CD1c-positive myeloid dendritic cell (primary cell): ENCODE data around the gene MAJIN.
"Not testable (repeated sequence)": the region's sequence is repeated elsewhere in the genome, so short reads cannot be mapped to it uniquely, and the experiment has no call there.

ENCODE experiments used
- DNase-seq: peaks from one replicate; pipeline ENCODE4 v3.0.0-alpha.2; 2016; ENCODE audit errors: extremely low spot score

MAJIN gene

DNA sequence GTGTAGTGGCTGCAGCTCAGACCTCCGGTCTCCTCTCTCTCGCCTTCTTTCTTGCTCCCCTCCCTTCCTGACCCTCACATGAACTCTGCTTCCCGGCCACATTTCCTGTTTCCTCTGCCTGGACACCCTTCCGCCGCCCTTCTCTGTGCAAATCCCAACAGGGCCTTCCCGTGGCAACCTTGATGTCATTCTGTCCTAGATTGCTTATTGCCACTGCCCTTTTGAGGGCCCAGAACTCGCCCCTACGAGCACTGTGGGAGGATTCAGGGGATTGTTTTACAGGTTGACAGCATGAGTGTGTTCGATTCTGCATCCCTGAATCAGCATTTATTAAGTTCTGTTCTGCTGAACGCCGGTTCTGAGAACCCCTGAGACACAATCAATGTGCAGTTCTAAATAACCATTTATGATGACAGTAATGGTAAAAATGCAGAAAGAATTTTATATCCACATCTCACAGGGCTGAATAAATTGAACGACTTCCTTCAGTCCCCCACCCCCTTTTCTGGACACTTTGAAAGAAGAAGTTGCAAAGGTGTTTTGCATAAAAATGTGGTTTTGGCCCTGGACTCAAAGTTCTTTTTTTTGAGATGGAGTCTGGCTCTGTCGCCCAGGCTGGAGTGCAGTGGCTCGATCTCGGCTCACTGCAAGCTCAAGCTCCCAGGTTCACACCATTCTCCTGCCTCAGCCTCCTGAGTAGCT, 18.5 kb upstream of the MAJIN start:
- peak; percentile 36 for DNase-seq

DNA sequence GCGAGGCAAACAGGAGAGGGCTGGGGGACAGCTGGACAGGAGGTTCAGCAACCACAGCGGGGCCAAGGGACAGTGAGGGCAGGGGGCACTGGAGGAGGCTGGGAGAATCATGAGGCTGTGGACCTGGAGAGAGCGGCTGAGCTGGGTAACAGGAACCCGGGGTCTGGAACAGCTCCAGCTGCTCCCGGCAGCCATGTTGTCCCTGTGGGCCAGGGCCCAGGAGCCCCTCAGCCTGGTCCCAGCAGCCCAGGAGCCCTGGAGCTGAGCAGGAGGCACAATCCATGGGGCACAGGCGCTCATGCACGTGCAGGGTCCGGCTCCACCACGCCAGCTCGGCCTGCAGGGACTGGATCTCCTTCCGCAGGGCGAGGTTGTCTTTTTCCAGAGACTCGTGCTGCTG, 17.5 kb upstream of the MAJIN start:
- no peak for DNase-seq

DNA sequence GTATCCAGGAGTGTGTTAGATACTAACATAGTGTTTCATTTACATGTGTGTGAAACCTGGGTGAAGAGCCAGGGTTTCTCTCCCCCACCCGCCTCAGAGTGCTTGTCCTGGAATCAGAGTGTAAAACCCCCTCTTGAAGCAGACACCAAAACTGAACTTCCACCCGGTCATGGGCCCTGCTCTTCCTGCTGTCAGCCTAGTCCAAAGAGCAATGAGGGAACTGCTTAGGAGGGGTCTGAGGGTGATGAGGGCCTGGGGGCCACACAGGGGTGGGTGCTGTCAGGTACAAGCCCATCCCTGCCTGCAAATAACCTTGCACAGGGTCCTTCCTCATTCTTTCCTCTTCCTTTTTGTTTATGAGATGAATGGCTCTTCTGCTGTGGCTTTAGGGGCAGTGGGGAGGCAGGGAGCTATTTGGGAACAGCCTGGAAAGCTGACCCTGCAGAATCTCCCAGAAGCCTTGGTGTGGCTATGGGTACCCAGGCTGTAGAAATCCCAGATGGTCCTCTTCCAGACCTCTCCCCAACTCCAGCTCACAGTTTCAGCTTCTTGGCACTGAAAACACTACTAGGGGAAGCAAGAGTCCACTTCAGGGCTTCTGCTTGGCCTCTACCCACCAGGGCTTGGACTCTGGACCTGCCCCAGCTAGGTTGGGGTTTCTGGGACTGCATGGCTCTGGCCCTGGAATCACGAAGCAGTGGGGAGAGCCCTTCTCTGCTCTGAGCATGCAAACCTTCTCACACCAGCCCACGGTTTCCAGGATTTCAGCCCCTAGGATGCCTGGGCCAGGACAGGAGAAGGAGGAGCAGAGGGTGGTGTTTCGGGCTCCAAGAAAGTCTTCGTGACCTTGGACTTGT, 16.3 kb upstream of the MAJIN start:
- no peak for DNase-seq

DNA sequence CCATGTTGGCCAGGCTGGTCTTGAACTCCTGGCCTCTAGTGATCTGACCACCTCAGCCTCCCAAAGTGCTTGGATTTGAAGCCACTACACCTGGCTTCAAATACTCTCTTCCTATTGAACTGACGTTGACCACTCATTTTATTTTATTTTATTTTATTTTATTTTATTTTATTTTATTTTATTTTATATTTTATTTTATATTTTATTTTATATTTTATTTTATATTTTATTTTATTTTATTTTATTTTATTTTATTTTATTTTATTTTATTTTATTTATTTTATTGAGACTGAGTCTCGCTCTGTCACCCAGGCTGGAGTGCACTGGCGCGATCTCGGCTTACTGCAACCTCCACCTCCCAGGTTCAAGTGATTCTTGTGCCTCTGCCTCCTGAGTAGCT, 11.4 kb upstream of the MAJIN start:
- not testable (repeated sequence) for DNase-seq

- no peak for DNase-seq
These were observed 4.7 kb upstream of the MAJIN start for GRCh38 chr11:64976651-64977050.

- DNase-seq: no peak
These were observed 2.2 kb upstream of the MAJIN start for GRCh38 chr11:64974124-64974523.

DNA sequence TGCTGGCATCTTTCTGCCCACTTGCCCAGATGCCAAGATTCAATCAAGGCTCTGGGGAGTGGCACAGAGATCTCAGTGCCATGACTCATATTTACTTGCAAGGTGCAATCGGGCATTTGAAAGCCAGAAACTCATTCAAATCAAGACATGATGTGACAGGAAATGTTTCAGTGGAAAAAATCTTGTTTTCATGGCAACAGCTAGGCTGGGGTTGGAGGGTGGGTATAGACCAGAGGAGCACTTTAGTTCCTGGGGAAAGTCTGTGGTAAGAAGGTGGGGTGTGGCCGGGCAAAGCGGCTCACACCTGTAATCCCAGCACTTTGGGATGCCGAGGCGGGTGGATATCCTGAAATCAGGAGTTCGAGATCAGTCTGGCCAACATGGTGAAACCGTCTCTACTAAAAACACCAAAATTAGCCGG, 1.2 kb downstream of the MAJIN start:
- no peak for DNase-seq

DNA sequence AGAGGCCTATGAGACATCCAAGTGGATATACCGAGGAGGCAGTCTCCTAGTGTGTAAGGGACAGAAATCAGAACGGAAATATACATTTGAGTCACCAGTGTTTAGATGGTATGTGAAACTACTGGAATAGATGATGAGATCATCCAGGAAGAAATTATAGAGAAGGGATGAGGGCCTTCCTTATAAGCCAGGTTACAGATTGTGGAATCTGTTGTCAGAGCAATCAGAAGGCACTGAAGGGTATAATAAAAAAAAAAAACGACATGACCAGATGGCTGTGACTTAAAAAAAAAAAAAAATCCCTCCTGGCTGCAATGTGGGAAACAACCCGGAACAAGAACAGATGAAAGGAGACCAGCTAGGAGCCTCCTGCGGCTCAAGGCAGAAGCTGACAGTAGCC, 2.7 kb downstream of the MAJIN start:
- DNase-seq: no peak

DNA sequence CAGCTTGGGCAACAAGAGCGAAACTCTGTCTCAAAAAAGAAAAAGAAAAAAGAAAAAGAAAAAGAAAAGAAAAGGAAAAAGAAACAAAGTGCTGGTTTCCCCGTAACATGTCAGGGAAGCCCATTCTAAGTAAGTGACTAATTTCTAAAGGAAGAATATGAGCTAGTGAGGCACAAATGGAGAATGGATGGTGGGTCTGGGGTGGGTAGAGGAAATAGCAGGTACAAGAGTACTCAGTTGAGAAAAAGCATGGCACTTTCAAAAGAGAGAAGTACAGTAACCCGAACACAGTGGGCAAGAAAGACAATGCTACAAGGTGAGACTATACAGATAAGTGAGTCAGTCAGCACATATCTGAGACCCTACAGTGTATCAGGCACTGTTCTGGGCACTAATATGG, 4.5 kb downstream of the MAJIN start:
- no peak for DNase-seq

GRCh38 chr11:64963072-64963631, 8.8 kb downstream of the MAJIN start:
- no peak for DNase-seq

- DNase-seq: no peak
These were observed 11.2 kb downstream of the MAJIN start for GRCh38 chr11:64960719-64961118.

GRCh38 chr11:64959498-64959897, 12.4 kb downstream of the MAJIN start:
- DNase-seq: no peak

GRCh38 chr11:64954201-64954600, 17.7 kb downstream of the MAJIN start:
- no peak for DNase-seq

GRCh38 chr11:64951529-64951928, 20.4 kb downstream of the MAJIN start:
- DNase-seq: no peak

- DNase-seq: peak; percentile 35
These were observed 24.6 kb downstream of the MAJIN start for GRCh38 chr11:64947208-64947814.

DNA sequence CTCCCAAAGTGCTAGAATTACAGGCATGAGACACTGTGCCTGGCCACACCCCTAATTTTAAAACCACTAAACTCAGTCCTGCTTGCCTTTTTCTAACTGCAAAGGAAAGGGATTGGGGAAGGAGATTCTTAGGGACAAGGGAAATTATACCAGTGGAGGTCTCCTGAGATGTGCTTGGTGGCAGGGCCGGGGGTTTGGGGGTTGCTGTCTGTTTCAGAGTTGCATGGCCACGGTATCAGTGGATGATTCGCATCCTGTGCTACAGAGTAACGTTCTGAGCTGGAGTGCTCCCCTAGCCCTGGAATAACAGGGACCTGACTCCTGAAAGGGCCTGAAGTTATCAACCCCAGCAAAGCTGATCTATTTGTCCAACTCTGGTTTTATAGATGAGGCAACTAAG, 35.4 kb downstream of the MAJIN start:
- no peak for DNase-seq

DNA sequence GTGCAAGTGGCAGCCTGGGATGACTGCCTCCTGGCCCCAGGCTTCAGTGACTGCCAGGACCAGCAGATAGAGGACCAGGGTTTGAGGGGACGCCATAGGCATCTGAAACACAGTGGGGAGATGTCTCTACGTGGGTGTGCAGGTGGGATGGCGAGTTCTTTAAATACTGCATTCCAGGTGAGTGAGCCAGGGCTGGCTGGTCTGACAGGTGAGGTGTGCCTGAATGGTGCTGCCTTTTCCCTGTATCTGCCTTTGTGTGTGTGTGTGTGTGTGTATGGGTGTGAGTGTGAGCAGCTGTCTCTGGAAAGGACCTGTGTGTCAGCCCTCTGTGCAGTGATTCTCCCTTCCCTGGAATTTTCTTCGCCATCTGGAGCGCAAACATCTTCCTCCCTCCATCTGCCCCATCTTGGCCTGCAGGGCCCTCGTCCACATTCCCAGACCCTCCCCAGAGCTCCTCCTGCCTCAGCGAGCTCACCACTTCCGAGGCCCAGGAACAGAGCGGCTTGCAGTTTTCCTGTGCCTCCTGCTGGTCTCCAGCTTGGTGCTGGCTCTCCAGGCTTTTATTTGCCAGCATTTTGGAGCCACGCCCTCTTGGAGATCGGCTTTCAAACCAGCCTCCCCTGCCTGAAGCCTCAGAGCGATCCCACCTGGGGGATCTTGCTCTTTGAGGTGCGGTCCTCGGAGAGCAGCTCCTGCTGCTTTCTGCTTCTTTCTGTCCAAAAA, 36.4 kb downstream of the MAJIN start, which contains the start of gene GPHA2:
TSS of gene GPHA2 (minus strand) at position 535 of the 723 bp plus-strand sequence. CDS start at position 102, 433 bp downstream.
- DNase-seq: no peak

DNA sequence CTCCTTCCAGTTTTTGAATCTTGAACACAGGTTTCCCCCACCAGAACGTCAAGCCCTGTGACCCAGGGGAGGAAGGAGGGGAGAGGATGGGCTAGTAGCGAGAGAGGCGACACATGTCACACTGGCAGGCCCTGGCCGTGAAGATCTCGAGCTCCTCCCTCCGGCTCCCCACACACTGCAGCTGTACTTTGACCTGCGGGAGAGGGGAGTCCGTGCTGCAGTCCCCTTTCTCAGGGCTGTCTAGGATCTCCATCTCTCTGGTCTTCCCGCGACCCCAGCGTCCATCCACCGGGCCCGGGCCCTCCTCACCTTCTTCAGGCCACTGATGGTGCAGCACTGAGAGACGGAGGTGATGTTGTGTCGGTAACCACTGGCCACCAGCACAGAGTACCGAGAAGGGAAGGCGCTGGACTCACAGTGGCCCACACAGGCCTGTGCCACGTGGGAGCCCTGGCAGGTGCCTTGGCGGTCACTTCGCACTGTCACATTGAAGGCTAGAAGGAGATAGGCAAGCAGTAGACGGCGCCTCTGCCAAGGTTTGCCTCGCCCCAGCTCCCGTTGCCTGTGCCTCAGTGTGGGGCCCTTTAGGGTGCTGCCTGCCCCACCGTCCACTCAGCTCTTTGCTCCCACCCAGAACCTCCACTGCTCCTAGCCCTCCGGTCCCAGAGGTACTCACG, 37.1 kb downstream of the MAJIN start:
- DNase-seq: no peak

GRCh38 chr11:64933935-64934681, 37.8 kb downstream of the MAJIN start:
- no peak for DNase-seq

GRCh38 chr11:64933213-64933934, 38.5 kb downstream of the MAJIN start:
- no peak for DNase-seq
